Measurements from ENCODE around the gene ANKRD18B. TPM values are rescaled to one million over a fixed set of nuclear protein-coding genes. Genes with fewer than 3 reads are reported as not detected.
"Not testable (repeated sequence)": the region's sequence is repeated elsewhere in the genome, so short reads cannot be mapped to it uniquely, and the experiment has no call there.

The ANKRD18B gene
- total and polyA plus RNA-seq, 2 of the 8 experiments (the other 6 are each of a cell fraction or from before 2014, with no cell fraction given): 1.6 to 13.8 TPM

DNA sequence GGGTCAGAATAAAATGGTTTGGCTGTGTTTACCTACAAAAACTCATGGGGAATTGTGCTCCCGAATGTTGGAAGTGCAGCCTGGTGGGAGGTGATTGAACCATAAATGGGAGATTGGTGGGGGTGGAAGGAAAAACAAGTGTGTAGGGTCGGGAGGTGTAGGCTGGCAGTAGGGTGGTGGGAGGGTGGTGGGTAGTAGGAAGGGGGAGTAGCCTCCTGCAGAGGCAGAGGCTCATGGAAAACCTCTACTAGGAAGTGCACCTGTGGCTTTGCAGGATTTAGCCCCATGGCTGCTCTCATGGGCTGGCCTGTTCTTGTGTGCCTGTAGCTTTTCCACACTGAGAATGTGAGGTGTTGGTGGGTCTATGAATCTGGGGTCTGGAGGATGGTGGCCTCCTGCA, 63.7 kb downstream of the ANKRD18B start:
- H2AK5ac ChIP-seq (ENCODE audit: low read depth, low read length); H4K91ac ChIP-seq (replicated peaks; ENCODE audit: insufficient read length, low read length); FAIRE-seq; H4K8ac ChIP-seq (ENCODE audit: extremely low read depth, insufficient read depth, low read length); H3K23me2 ChIP-seq (ENCODE audit: low read depth, low read length); H4K5ac ChIP-seq (ENCODE audit: insufficient read length, low read depth, low read length); H3K23ac ChIP-seq (ENCODE audit: insufficient read length); H3K4me2 ChIP-seq (ENCODE audit: insufficient read depth in 1 of 2, low read depth in 2 of 2, low read length in 2 of 2); H2BK20ac ChIP-seq (ENCODE audit: low read length); H4K20me1 ChIP-seq (replicated peaks in 1 of 2; ENCODE audit: control insufficient read depth in 1 of 2, insufficient read depth in 2 of 2, low read length in 2 of 2); H3K27ac ChIP-seq (ENCODE audit: low read depth, low read length); H2BK120ac ChIP-seq (replicated peaks; ENCODE audit: low read depth, low read length); H3K4ac ChIP-seq (replicated peaks; ENCODE audit: insufficient read length, low read depth, low read length); H3K4me3 ChIP-seq (ENCODE audit: extremely low read depth in 1 of 4, insufficient read depth in 2 of 4, low read depth in 3 of 4, low read length in 4 of 4); CTCF ChIA-PET (ENCODE audit: partially characterized antibody); H3K14ac ChIP-seq (ENCODE audit: insufficient read length); H3K27me3 ChIP-seq (replicated peaks in 1 of 4; ENCODE audit: control insufficient read depth in 3 of 4, extremely low read depth in 1 of 4, insufficient read depth in 3 of 4, low read length in 3 of 4); H3K18ac ChIP-seq (ENCODE audit: extremely low read depth, low read length); H2BK15ac ChIP-seq (ENCODE audit: low read length); H3K79me2 ChIP-seq (ENCODE audit: control insufficient read depth in 1 of 2, insufficient read depth in 2 of 2, low read length in 2 of 2); H2AFZ ChIP-seq (ENCODE audit: low read length); POLR2A ChIA-PET (ENCODE audit: partially characterized antibody); H3K9me3 ChIP-seq (ENCODE audit: insufficient read depth in 2 of 2, low read depth in 1 of 2, low read length in 1 of 2); H3K79me1 ChIP-seq (ENCODE audit: low read depth, low read length); H3K9ac ChIP-seq (replicated peaks in 1 of 4; ENCODE audit: extremely low read depth in 1 of 4, low read depth in 3 of 4, low read length in 3 of 4); DNase-seq (ENCODE audit: low read depth in 1 of 2, low spot score in 2 of 2); H2BK12ac ChIP-seq (ENCODE audit: low read depth, low read length); H3K56ac ChIP-seq (replicated peaks; ENCODE audit: insufficient read length, low read depth, low read length); H2BK5ac ChIP-seq (ENCODE audit: low read depth, low read length); H3K4me1 ChIP-seq (replicated peaks in 1 of 4; ENCODE audit: control insufficient read depth in 3 of 4, insufficient read depth in 4 of 4, low read length in 3 of 4); H3K36me3 ChIP-seq (ENCODE audit: control insufficient read depth in 2 of 4, insufficient read depth in 4 of 4, low read length in 3 of 4): not testable (repeated sequence)
- WGBS, 2 experiments (ENCODE audit: extremely low coverage in 1 of 2, insufficient coverage in 1 of 2, insufficient read length in 1 of 2, insufficient replicate concordance in 2 of 2, low coverage in 1 of 2, low lambda C conversion rate in 2 of 2, missing lambda C conversion rate in 1 of 2): no CpG with 5 or more reads among the region's 2 CpGs

DNA sequence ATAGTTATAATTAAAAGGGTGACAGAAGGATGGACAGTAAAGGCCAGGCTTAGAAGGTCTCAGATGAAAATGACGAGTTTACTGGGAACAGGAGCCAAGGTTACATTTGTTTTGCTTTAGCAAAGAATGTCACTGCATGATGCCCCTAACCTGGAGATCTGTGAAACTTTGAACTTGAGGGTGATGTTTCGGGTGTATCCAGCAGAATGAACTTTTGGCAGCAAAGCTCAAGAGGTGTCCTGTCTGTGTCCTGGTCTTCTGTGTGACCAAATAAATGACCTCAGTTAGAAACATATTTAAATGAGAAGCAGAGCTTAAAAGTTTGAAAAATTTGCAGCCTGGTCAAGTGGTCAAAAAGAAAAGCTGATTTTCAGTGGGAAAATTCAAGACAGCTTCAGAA, 64.8 kb downstream of the ANKRD18B start:
- H3K23me2 ChIP-seq (ENCODE audit: low read depth, low read length); H4K20me1 ChIP-seq (replicated peaks in 1 of 2; ENCODE audit: control insufficient read depth in 1 of 2, insufficient read depth in 2 of 2, low read length in 2 of 2); H2BK15ac ChIP-seq (ENCODE audit: low read length); H3K79me1 ChIP-seq (ENCODE audit: low read depth, low read length); H3K27ac ChIP-seq (ENCODE audit: low read depth, low read length); H3K4me3 ChIP-seq (ENCODE audit: extremely low read depth in 1 of 4, insufficient read depth in 2 of 4, low read depth in 3 of 4, low read length in 4 of 4); H3K56ac ChIP-seq (replicated peaks; ENCODE audit: insufficient read length, low read depth, low read length); H3K18ac ChIP-seq (ENCODE audit: extremely low read depth, low read length); DNase-seq (ENCODE audit: low read depth in 1 of 2, low spot score in 2 of 2); H4K5ac ChIP-seq (ENCODE audit: insufficient read length, low read depth, low read length); POLR2A ChIA-PET (ENCODE audit: partially characterized antibody); FAIRE-seq; H2BK20ac ChIP-seq (ENCODE audit: low read length); H3K4me2 ChIP-seq (ENCODE audit: insufficient read depth in 1 of 2, low read depth in 2 of 2, low read length in 2 of 2); H2BK120ac ChIP-seq (replicated peaks; ENCODE audit: low read depth, low read length); H3K4me1 ChIP-seq (replicated peaks in 1 of 4; ENCODE audit: control insufficient read depth in 3 of 4, insufficient read depth in 4 of 4, low read length in 3 of 4); H3K9ac ChIP-seq (replicated peaks in 1 of 4; ENCODE audit: extremely low read depth in 1 of 4, low read depth in 3 of 4, low read length in 3 of 4); H3K27me3 ChIP-seq (replicated peaks in 1 of 4; ENCODE audit: control insufficient read depth in 3 of 4, extremely low read depth in 1 of 4, insufficient read depth in 3 of 4, low read length in 3 of 4); H3K9me3 ChIP-seq (ENCODE audit: insufficient read depth in 2 of 2, low read depth in 1 of 2, low read length in 1 of 2); H3K36me3 ChIP-seq (ENCODE audit: control insufficient read depth in 2 of 4, insufficient read depth in 4 of 4, low read length in 3 of 4); H2BK5ac ChIP-seq (ENCODE audit: low read depth, low read length); H3K14ac ChIP-seq (ENCODE audit: insufficient read length); H2BK12ac ChIP-seq (ENCODE audit: low read depth, low read length); H3K79me2 ChIP-seq (ENCODE audit: control insufficient read depth in 1 of 2, insufficient read depth in 2 of 2, low read length in 2 of 2); H2AFZ ChIP-seq (ENCODE audit: low read length); CTCF ChIA-PET (ENCODE audit: partially characterized antibody); H4K91ac ChIP-seq (replicated peaks; ENCODE audit: insufficient read length, low read length); H3K4ac ChIP-seq (replicated peaks; ENCODE audit: insufficient read length, low read depth, low read length); H4K8ac ChIP-seq (ENCODE audit: extremely low read depth, insufficient read depth, low read length); H2AK5ac ChIP-seq (ENCODE audit: low read depth, low read length); H3K23ac ChIP-seq (ENCODE audit: insufficient read length): not testable (repeated sequence)
- 88% methylated on average over 1 of the region's 2 CpGs; no CpG with 5 or more reads in 1 of the 2 experiments for WGBS, 2 experiments (ENCODE audit: extremely low coverage in 1 of 2, insufficient coverage in 1 of 2, insufficient read length in 1 of 2, insufficient replicate concordance in 2 of 2, low coverage in 1 of 2, low lambda C conversion rate in 2 of 2, missing lambda C conversion rate in 1 of 2)
